ENCODE measurements around the gene HEPHL1.

HEPHL1 gene

DNA sequence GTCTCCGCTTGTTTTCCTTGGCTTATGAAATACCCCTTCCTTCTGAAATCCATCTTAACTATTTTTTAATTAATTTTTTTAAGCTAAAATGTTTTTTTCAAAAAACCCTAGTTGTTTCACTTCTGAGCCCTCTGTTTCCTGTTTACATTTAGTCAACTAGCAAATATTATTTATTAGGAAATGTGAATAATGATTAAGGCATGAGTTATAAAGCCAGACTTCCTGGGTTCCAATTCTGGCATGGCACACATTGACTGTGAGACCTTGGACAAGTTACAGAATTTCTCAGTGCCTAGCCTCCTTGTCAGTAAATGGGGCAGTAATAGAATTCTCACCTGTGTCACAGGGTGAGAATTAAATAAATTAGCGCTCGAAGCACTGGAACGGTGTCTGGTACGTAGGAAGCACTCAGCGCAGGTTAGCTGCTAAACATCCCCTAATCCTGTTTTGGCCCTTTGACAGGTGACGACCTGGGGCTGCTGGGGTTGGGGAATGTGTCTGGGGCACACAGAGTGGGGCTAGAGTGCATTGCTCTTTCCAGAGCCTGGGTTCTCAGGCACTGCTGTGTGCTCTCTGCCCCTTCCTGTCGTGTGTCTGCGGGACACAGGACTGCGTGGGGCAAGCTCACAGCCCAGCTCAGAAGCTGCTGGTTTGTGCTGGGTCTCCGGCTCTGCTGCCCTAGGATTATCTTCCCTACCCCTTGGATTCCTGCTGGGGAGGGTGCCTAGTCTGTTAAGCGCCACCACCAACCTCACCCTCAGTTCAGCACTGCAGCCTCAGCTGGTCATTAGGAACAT is 120.6 kb downstream of the HEPHL1 start:
- Mint-ChIP-seq H3K27ac (no peak overlapping the region), H3K9me3 (no peaks in the 10 kb centered on the region)

DNA sequence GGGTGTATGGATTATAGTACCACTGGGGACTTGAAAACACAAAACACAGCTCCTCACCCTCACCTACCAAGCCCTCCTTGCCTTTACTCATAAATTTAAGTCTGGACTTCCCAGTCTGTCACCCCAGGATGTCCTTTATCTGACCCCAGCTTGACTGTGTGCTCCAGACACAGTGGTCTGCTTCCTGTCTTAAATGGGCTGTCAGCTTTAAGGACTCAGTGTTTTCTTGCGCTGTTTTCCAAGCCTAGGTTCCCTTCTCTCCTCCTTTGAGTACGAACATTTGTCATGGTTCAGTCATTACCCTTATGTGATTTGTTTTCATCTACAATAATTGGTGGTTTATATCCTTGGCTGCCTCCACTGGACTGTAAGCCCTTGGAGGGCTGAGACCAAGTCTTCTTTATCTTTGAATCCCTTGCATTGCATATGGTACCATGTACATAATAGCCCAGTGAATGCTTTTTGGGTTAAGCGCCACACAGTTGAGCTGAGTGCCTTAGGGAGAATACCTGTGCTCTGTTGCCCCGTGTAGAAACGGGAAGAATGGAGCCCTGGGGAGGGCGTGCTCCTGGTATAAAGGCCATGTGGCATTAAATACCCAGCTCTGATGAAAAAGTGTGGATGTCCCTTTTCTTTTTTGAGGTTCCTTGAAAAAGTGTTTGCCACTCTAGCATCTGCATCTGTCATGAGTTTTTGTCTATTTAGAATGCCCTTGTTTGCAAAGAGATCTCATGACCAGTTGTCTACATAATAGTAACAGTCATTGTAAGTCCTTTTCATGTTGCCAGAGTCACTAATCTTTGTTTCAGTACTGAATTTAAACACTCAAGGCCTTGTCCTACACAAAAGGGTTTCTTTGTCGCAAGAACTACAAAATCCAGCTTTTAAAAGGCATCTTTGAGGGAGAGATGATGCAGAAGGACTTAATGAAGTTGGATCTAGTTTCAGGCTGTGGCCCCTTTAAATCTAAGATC is 121.4 kb downstream of the HEPHL1 start:
- H3K27me3 Mint-ChIP-seq, result no peaks in the 10 kb centered on the region
- ATAC-seq, result no peak
- H3K9me3 Mint-ChIP-seq, result no peaks in the 10 kb centered on the region
- H3K4me3 Mint-ChIP-seq, result no peak overlapping the region
- H3K36me3 Mint-ChIP-seq, result peaks cover 6% of the 10 kb centered on the region
- H3K4me1 Mint-ChIP-seq, result peaks cover 79% of the 10 kb centered on the region
- H3K27ac Mint-ChIP-seq, result no peak overlapping the region

More for the DNA sequence above, 120.6 kb downstream of the HEPHL1 start:
- Mint-ChIP-seq H3K27me3 (no peaks in the 10 kb centered on the region), H3K36me3 (peaks cover 9% of the 10 kb centered on the region), H3K4me1 (peaks cover 78% of the 10 kb centered on the region), H3K4me3 (no peak overlapping the region)
- no peak for ATAC-seq

DNA sequence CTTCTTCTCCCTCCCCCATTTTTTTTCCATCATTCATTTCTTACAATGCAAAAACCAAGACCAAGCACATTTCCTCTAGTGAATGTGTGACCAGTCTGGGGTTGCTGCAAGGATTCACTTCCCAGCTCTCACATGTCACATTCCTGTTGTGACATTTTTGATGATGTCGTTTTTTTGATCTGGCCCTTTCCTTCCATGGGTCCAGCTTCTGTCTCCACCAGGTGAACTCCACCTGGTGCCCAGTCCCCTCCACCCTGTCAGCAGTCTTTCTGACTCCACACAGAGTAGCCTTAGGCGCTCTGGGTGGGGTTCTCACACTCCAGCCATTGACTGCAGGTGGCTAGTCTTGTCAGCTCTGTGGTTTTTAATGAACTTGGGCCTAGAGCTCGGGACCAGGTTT is 123.1 kb downstream of the HEPHL1 start:
- peaks cover 85% of the 10 kb centered on the region for H3K4me1 Mint-ChIP-seq
- no peaks in the 10 kb centered on the region for H3K27me3 Mint-ChIP-seq
- H3K4me3 Mint-ChIP-seq, result no peak overlapping the region
- no peaks in the 10 kb centered on the region for H3K9me3 Mint-ChIP-seq
- ATAC-seq, result no peak
- H3K36me3 Mint-ChIP-seq, result peaks cover 6% of the 10 kb centered on the region
- H3K27ac Mint-ChIP-seq, result peak overlapping the region; percentile 50

DNA sequence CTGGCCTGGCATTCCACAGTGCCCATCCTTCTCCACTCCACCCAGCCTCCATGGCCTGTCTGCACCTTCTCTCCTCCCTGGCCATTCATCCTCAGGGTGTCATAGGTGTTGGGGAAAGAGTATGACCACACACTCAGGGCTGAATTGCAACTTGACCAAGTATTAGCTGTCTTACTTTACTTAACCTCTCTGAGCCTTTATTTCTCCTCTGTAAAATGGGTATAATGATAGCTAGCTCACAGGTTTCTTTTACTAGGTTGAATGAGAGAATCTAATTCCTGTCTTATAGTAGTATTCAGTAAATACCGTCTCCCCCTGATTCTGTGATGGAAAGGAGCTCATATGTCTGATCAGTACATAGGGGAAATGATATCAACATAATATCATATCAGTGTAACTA is 123.5 kb downstream of the HEPHL1 start:
- H3K9me3 Mint-ChIP-seq, result no peaks in the 10 kb centered on the region
- no peak for ATAC-seq
- peak overlapping the region; percentile 50 for H3K27ac Mint-ChIP-seq
- no peaks in the 10 kb centered on the region for H3K27me3 Mint-ChIP-seq
- H3K4me1 Mint-ChIP-seq, result peaks cover 86% of the 10 kb centered on the region
- H3K36me3 Mint-ChIP-seq, result peaks cover 6% of the 10 kb centered on the region
- no peak overlapping the region for H3K4me3 Mint-ChIP-seq

DNA sequence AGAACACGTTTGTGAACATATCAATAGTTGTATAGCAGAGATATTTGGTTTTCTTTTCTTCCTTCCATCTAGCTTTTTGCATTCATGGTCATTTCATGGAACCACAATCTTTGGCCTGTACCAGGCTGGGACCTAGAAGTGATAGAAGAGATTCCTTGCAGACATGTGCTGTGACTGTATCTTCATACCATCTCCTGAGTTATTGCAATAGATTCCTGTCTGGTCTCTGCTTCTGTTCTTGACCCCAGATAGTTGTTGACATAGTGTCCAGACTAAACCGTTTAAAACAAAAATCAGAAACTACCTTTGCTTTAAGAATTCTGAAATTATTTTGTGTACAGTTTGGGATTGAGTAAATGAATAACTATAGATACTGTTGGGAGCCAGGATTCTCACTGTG is 124.3 kb downstream of the HEPHL1 start:
- H3K4me3 Mint-ChIP-seq, result no peak overlapping the region
- no peaks in the 10 kb centered on the region for H3K27me3 Mint-ChIP-seq
- ATAC-seq, result no peak
- peaks cover 6% of the 10 kb centered on the region for H3K36me3 Mint-ChIP-seq
- H3K4me1 Mint-ChIP-seq, result peaks cover 86% of the 10 kb centered on the region
- no peak overlapping the region for H3K27ac Mint-ChIP-seq
- no peaks in the 10 kb centered on the region for H3K9me3 Mint-ChIP-seq

DNA sequence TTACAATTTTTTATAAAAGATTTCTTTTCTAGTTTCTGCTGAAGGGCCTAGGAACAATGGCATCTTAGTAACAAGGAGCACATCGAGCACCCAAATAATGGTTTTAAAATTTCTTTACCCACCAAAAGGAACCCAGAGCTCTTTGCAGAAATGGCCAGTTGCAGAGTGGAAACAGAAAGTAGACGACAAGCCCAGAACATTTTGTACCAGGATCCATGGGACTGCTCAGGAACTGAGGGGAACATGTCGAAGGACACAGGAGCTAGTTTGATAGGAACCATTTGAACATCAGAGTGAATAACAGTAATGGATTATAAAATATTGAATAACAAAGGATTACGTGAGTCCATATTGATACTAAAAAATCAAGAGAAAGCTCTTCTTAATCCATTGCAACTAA is 124.8 kb downstream of the HEPHL1 start:
- ATAC-seq, result no peak
- peaks cover 89% of the 10 kb centered on the region for H3K4me1 Mint-ChIP-seq
- peaks cover 6% of the 10 kb centered on the region for H3K36me3 Mint-ChIP-seq
- no peak overlapping the region for H3K4me3 Mint-ChIP-seq
- no peak overlapping the region for H3K27ac Mint-ChIP-seq
- H3K9me3 Mint-ChIP-seq, result no peaks in the 10 kb centered on the region
- H3K27me3 Mint-ChIP-seq, result no peaks in the 10 kb centered on the region

DNA sequence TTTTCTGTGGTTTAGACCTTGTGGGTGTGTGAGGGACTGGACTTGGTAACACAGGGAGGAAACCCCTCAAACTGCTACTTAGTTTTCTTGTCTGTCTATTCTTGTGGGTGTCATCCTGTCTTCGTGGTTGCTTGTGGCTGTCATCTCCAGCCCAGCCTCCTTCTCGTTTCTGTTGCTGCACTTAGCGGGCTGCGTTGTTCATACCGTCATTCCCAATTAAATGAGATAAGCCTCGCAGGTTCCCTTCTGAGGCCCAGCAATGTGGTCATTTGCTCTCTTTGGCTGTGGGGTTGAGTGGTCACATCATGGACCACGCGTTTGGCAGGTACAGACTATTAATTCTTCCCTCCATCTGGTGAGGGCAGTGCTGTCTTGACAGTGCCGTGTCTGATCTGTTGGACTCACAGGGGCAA is 126.3 kb downstream of the HEPHL1 start:
- peaks cover 99% of the 10 kb centered on the region for H3K4me1 Mint-ChIP-seq
- H3K36me3 Mint-ChIP-seq, result peaks cover 6% of the 10 kb centered on the region
- ATAC-seq, result peak; percentile 77
- no peaks in the 10 kb centered on the region for H3K27me3 Mint-ChIP-seq
- no peaks in the 10 kb centered on the region for H3K9me3 Mint-ChIP-seq
- H3K4me3 Mint-ChIP-seq, result peak overlapping the region; percentile 19
- peak overlapping the region; percentile 20 for H3K27ac Mint-ChIP-seq

DNA sequence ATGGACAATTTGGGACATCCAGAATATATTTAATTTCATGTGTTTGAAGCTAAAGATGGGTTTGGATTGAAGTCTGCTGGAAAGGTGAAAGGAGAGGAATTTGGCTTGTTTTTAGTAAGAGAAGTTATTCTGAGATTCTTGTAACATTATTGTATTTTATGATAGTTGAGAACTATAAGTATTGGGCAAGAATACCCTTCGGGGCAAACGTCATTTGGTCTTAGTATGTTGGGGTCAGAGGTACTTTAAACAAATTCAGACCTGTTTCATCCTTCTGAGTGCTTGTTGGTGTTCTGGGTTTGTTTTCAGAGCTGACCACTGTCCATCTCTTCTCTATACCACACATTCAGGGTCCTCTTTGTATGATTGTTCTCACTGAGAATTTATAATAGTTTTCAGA is 127.0 kb downstream of the HEPHL1 start:
- no peak for ATAC-seq
- H3K27ac Mint-ChIP-seq, result no peak overlapping the region
- no peak overlapping the region for H3K4me3 Mint-ChIP-seq
- H3K4me1 Mint-ChIP-seq, result peaks cover 99% of the 10 kb centered on the region
- no peaks in the 10 kb centered on the region for H3K27me3 Mint-ChIP-seq
- no peaks in the 10 kb centered on the region for H3K9me3 Mint-ChIP-seq
- H3K36me3 Mint-ChIP-seq, result peaks cover 6% of the 10 kb centered on the region

DNA sequence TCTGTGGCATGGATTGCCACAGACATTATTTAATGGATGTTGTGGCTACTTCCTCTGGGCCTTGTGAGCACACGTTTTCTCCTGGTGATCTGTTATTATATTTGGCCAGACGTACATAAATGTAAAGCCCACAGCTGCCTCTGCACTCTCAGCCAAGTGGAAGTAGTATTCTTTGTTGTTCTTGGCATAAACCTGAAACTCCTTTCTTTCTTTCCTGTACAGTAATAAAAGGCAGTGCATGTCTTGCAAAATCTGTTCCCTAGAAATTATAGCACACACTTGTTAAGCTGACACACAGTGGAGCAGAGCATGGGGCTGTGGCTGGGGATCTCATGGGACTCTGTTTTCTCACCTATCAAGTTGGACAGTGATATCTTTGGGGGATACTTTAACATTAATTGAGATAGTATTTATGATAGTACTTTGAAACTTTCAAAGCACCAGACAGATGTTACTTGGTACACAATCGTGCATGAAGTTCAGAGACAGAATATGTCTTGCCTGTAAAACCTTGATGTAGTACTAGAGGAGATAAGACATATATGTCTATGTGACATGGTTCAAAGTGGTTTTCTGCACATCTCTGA is 128.4 kb downstream of the HEPHL1 start:
- ATAC-seq, result no peak
- Mint-ChIP-seq H3K36me3 (peaks cover 11% of the 10 kb centered on the region), H3K4me1 (peaks cover 97% of the 10 kb centered on the region), H3K4me3 (no peak overlapping the region), H3K27ac (peak overlapping the region; percentile 28), H3K27me3 (no peaks in the 10 kb centered on the region), H3K9me3 (no peaks in the 10 kb centered on the region)

DNA sequence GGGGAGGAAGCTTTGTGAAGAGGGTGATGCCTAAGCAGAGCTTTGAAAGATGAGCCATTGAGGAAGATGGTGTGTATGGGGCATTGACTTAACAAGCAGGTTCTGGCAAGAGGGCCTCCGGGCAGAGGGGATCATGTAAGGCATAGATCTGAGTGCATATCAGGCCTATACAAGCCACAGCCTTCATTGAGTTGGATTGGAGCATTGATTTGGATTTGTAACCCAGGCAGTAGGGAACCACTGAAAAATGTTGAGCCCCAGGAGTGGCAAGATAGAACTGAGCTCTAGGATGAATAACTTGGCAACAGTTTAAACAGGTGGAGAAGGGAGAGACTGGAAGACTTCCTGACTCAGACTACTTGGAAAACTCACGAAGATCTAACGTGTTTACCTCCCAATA is 128.9 kb downstream of the HEPHL1 start:
- Mint-ChIP-seq H3K4me3 (no peak overlapping the region), H3K36me3 (peaks cover 11% of the 10 kb centered on the region), H3K4me1 (peaks cover 92% of the 10 kb centered on the region), H3K27me3 (no peaks in the 10 kb centered on the region), H3K27ac (no peak overlapping the region), H3K9me3 (no peaks in the 10 kb centered on the region)
- no peak for ATAC-seq

DNA sequence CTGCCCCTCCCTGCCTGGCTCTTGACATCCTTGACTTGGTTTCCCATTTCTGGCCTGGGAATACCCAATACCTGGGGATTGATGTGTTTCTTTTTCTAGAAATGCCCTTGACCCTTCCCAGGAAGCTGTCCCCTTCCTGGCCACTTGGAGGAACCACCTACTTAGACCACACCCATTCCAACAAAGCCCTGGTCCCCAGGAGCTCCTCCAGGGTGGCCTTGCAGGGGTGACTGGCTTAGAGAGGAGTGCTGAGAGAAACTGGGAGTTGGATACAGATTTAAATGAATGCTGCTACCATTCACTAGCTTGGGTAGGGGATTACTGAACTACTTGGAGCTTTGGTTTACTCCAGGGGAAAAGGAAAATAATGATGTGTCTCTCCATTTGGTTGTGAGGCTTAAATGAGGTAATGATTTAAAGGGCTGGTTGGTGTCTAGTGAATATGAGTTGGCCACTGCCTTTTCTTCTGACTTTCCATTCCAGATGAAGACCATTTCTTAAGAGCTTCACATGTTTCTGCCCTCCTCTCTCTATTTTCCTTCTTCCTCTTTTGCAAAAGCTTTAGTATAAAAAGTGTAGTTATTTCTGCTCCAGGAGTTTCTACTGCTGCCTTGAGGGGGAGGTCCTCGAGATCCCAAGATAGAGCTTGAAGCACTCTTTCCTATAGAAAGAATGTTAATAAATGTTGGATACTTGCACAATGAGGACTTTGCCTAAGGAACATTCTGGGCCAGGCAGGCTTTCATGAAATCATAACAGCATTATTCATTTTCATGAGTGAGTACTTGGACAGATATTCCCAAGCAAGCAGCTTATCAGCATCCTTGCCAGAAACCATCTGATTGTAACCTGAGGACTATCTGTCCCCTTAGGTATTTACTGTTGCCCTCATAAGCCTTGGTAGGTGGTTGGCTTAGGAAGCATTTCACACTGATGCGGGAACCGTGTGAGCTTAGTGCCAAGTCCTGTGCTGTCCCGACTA is 129.8 kb downstream of the HEPHL1 start:
- ATAC-seq, result no peak
- peaks cover 9% of the 10 kb centered on the region for H3K36me3 Mint-ChIP-seq

DNA sequence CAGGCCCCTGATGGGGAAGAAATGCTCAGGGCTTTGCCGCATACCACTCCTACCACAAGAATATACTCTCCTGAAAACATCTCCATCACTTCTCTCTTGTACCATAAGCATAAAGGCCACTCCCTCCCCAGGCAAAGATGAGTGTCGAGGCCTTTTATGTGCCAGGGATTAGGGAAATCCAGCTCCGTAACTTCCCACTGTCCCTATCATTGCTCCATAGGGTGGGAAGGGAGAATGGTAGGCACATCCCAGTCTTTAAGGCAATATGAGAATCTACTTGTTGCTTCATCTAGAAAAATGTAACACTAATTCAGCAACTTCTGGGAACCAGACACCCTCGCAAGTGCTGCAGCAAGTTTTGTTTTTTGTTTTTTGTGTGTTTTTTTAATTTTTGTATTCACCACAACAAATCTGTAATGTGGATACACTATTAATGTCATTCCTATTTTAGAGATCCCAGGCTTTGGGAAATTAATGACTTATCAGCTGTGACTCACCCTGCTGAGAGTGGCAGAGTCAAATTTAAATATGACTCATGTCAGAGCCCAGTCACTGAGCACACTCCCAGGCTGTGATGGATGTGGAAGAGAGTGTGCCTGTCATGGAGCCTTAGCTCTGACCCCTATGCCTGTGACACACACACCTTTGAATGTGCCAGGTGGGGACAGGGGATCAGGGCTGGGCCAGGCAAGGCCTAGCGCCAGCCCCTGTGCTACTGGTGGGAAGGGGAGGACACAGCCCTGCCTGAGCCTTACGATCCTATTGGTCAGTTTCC is 130.9 kb downstream of the HEPHL1 start:
- Mint-ChIP-seq H3K27ac (peak overlapping the region; percentile 62), H3K4me1 (peaks cover 72% of the 10 kb centered on the region), H3K4me3 (no peak overlapping the region), H3K9me3 (no peaks in the 10 kb centered on the region), H3K27me3 (no peaks in the 10 kb centered on the region), H3K36me3 (peaks cover 19% of the 10 kb centered on the region)
- peak; percentile 64 for ATAC-seq

More for the DNA sequence above, 129.8 kb downstream of the HEPHL1 start:
- no peaks in the 10 kb centered on the region for H3K9me3 Mint-ChIP-seq
- no peak overlapping the region for H3K4me3 Mint-ChIP-seq
- peaks cover 83% of the 10 kb centered on the region for H3K4me1 Mint-ChIP-seq
- peak overlapping the region; percentile 62 for H3K27ac Mint-ChIP-seq
- no peaks in the 10 kb centered on the region for H3K27me3 Mint-ChIP-seq

DNA sequence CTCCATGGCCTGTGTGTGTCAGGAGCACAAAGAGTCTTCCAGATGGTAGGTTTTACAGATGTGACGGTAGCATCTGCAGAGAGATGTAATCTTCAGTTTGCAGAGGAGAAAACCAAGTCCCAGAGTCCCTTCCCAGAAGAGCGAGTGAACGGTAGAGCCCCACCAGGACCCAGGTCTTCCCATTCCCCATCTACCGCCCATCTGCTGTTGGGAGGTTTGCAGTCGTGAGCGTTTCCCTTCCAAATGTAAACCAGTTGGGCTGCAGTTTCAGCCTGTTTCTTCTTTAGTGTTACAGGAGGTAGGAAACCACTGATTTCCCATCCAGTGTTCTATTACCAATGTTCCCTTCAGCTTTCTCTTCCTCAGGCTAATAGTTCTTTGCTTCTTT is 131.5 kb downstream of the HEPHL1 start:
- Mint-ChIP-seq H3K27ac (peak overlapping the region; percentile 62), H3K36me3 (peaks cover 19% of the 10 kb centered on the region), H3K27me3 (no peaks in the 10 kb centered on the region), H3K4me3 (no peak overlapping the region), H3K9me3 (no peaks in the 10 kb centered on the region), H3K4me1 (peaks cover 67% of the 10 kb centered on the region)
- no peak for ATAC-seq

DNA sequence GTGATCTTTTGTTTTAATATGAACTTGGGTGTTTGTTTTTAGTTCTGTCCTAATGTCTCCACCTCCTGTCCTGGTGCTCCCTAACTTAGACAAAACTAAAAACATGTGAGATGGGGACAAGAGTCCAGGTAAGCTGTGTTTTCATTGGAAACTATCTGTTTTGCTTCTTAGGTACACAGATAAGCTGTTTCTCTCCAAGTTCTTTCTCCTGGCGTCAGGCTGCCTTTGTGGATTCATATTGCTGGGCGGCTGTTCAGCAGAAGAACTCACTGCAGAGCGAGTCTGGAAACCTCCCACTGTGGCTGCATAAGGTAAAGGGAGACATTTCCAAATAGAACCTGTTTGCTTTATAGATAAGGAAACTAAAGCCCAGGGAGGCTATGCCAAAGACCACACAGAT is 132.2 kb downstream of the HEPHL1 start:
- Mint-ChIP-seq H3K27me3 (no peaks in the 10 kb centered on the region), H3K4me3 (no peak overlapping the region), H3K36me3 (peaks cover 19% of the 10 kb centered on the region), H3K27ac (peak overlapping the region; percentile 62), H3K9me3 (no peaks in the 10 kb centered on the region), H3K4me1 (peaks cover 60% of the 10 kb centered on the region)
- ATAC-seq, result no peak
